Neutrophil (primary cell): ENCODE data around the gene SLC1A7.

Experiments
- H3K27ac ChIP-seq: fragments of 200-600 bp; sonication (generic); 2 replicates; pipeline ENCODE4 v1.5.1; 2016; ENCODE audit warnings: mild to moderate bottlenecking, moderate library complexity
- H3K27me3 ChIP-seq: fragments of 200-600 bp; sonication (generic); 2 replicates; pipeline ENCODE4 v1.6.0; 2016; ENCODE audit warnings: mild to moderate bottlenecking
- H3K36me3 ChIP-seq: fragments of 200-600 bp; sonication (generic); 2 replicates; pipeline ENCODE4 v1.5.1; 2017
- H3K4me1 ChIP-seq, 2 experiments: fragments of 200-600 bp in 1 of 2; sonication (generic) in 1 of 2; 1 replicate in 1 of 2; 2 replicates in 1 of 2; pipeline versions ENCODE4 v1.5.1 to v1.6.1; 2013 to 2016; ENCODE audit warnings: low read depth in 1 of 2, low read length in 1 of 2, mild to moderate bottlenecking in 1 of 2, moderate library complexity in 1 of 2; ENCODE audit not compliant: control insufficient read depth in 1 of 2, insufficient read depth in 1 of 2
- H3K4me3 ChIP-seq, 2 experiments: fragments of 200-600 bp in 1 of 2; sonication (generic) in 1 of 2; 1 replicate in 1 of 2; 2 replicates in 1 of 2; pipeline ENCODE4 v1.5.1; 2013 to 2016; ENCODE audit warnings: low read depth in 1 of 2, low read length in 1 of 2, mild to moderate bottlenecking in 1 of 2, moderate library complexity in 1 of 2
- H3K9me3 ChIP-seq: fragments of 200-600 bp; sonication (generic); 2 replicates; pipeline ENCODE4 v1.5.1; 2016
- CTCF ChIP-seq: fragments of 200-600 bp; sonication (generic); IDR thresholded peaks from 2 replicates; pipeline ENCODE4 v1.5.1; 2016; ENCODE audit warnings: antibody characterized with exemption

Gene SLC1A7

GRCh38 chr1:53114581-53115400 is 27.6 kb downstream of the SLC1A7 start:
- Histone ChIP-seq H3K36me3 (no peaks in the 10 kb centered on the region), H3K4me3 (no peak overlapping the region), H3K4me1 (no peaks in the 10 kb centered on the region), H3K9me3 (no peaks in the 10 kb centered on the region), H3K27me3 (peaks cover 11% of the 10 kb centered on the region), H3K27ac (no peak overlapping the region)
- TF ChIP-seq CTCF: no peak

GRCh38 chr1:53114090-53114489 is 28.3 kb downstream of the SLC1A7 start:
- Histone ChIP-seq H3K27ac (no peak overlapping the region), H3K36me3 (no peaks in the 10 kb centered on the region), H3K9me3 (no peaks in the 10 kb centered on the region), H3K4me1 (no peaks in the 10 kb centered on the region), H3K27me3 (peaks cover 18% of the 10 kb centered on the region), H3K4me3 (no peak overlapping the region)
- no peak for TF ChIP-seq CTCF

- H3K4me1 ChIP-seq: no peaks in the 10 kb centered on the region
- H3K27me3 ChIP-seq: peaks cover 24% of the 10 kb centered on the region
- TF ChIP-seq CTCF: no peak
- H3K4me3 ChIP-seq: no peak overlapping the region
- no peak overlapping the region for H3K27ac ChIP-seq
- H3K36me3 ChIP-seq: no peaks in the 10 kb centered on the region
- no peaks in the 10 kb centered on the region for H3K9me3 ChIP-seq
Measured at GRCh38 chr1:53112861-53113260, 29.6 kb downstream of the SLC1A7 start.

- H3K4me1 ChIP-seq: no peaks in the 10 kb centered on the region
- peaks cover 24% of the 10 kb centered on the region for H3K27me3 ChIP-seq
- H3K4me3 ChIP-seq: no peak overlapping the region
- H3K9me3 ChIP-seq: no peaks in the 10 kb centered on the region
- TF ChIP-seq CTCF: no peak
- H3K27ac ChIP-seq: no peak overlapping the region
- no peaks in the 10 kb centered on the region for H3K36me3 ChIP-seq
Measured at GRCh38 chr1:53112271-53112774, 30.1 kb downstream of the SLC1A7 start.

- Histone ChIP-seq H3K4me1 (no peaks in the 10 kb centered on the region), H3K9me3 (no peaks in the 10 kb centered on the region), H3K27ac (no peak overlapping the region), H3K4me3 (no peak overlapping the region), H3K27me3 (peaks cover 24% of the 10 kb centered on the region), H3K36me3 (no peaks in the 10 kb centered on the region)
- no peak for TF ChIP-seq CTCF
Measured at GRCh38 chr1:53111693-53112092, 30.7 kb downstream of the SLC1A7 start.
